Effector memory CD4-positive, alpha-beta T cell (primary cell): ENCODE measurements around the gene USP49.
A peak's percentile ranks its signal among the peaks of the same experiment; 100 is the strongest.

ENCODE experiments used
- DNase-seq, 3 donors: peaks; one replicate each; pipeline ENCODE4 v3.0.0-alpha.2; 2020
- H3K27ac ChIP-seq: 2 replicates; pipeline ENCODE4 v1.7.0; 2013; ENCODE audit warnings: mild to moderate bottlenecking, low read length, moderate library complexity; ENCODE audit not compliant: insufficient read depth, poor library complexity, severe bottlenecking
- H3K27me3 ChIP-seq: replicated peaks from 2 replicates; pipeline ENCODE4 v1.7.0; 2013; ENCODE audit warnings: mild to moderate bottlenecking, low read length; ENCODE audit not compliant: insufficient read depth, control insufficient read depth, poor library complexity, severe bottlenecking
- H3K36me3 ChIP-seq: 2 replicates; pipeline ENCODE4 v1.7.0; 2013; ENCODE audit warnings: mild to moderate bottlenecking, low read length, moderate library complexity; ENCODE audit not compliant: control insufficient read depth, insufficient read depth
- H3K4me1 ChIP-seq: 2 replicates; pipeline ENCODE4 v1.7.0; 2013; ENCODE audit warnings: low read length, mild to moderate bottlenecking; ENCODE audit not compliant: control insufficient read depth, insufficient read depth, poor library complexity, severe bottlenecking
- H3K4me3 ChIP-seq: 2 replicates; pipeline ENCODE4 v1.7.0; 2013; ENCODE audit warnings: low read length, low read depth, mild to moderate bottlenecking; ENCODE audit not compliant: insufficient read depth, poor library complexity, severe bottlenecking
- H3K9me3 ChIP-seq: 2 replicates; pipeline ENCODE4 v1.7.0; 2013; ENCODE audit warnings: mild to moderate bottlenecking, low read length, moderate library complexity; ENCODE audit not compliant: control insufficient read depth

USP49 gene

DNA sequence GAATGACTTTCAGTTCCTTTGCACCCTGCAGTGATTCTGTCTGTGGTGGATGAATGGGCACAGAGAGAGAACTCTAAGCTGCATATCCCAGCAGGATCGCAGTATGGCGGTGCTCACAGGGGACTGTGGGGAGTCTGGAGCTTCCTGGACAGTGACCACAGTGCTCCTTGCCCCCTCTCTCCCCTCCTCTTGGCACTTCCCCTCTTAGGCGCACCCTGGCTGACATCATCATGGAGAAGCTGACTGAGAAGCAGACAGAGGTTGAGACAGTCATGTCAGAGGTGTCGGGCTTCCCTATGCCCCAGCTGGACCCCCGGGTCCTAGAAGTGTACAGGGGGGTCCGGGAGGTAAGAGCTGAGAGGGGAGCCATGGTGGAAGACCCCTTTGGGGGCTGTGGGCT lies 34.7 kb upstream of the USP49 start:
- Histone ChIP-seq H3K27me3 (no peaks in the 10 kb centered on the region), H3K27ac (no peak overlapping the region), H3K9me3 (no peaks in the 10 kb centered on the region), H3K4me1 (peaks cover 3% of the 10 kb centered on the region), H3K4me3 (no peak overlapping the region), H3K36me3 (peaks cover 57% of the 10 kb centered on the region)
- no peak for DNase-seq

DNA sequence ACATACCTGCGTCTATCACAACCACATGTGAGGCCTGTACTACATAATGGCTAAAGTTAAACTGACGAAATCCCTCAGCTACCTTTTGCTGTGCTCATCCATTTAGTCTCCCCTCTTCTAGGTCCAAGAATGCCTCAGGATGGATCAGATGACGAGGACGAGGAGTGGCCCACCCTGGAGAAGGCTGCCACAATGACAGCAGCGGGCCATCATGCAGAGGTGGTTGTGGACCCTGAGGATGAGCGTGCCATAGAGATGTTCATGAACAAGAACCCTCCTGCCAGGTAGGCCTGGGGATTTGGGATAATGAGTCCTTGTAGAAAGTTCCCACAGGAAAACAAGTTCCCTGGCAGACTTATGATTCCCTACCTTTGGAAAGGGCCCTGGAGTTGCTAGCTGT lies 32.1 kb upstream of the USP49 start:
- Histone ChIP-seq H3K27ac (peak overlapping the region; percentile 13), H3K9me3 (no peaks in the 10 kb centered on the region), H3K4me1 (peaks cover 9% of the 10 kb centered on the region), H3K4me3 (no peak overlapping the region), H3K27me3 (no peaks in the 10 kb centered on the region), H3K36me3 (peaks cover 34% of the 10 kb centered on the region)
- DNase-seq, result no peak

GRCh38 chr6:41922154-41922553 lies 27.0 kb upstream of the USP49 start:
- Histone ChIP-seq H3K36me3 (peaks cover 2% of the 10 kb centered on the region), H3K4me3 (peak overlapping the region; percentile 97), H3K27ac (peak overlapping the region; percentile 97), H3K4me1 (peaks cover 20% of the 10 kb centered on the region), H3K9me3 (no peaks in the 10 kb centered on the region), H3K27me3 (no peaks in the 10 kb centered on the region)
- DNase-seq, result no peak

DNA sequence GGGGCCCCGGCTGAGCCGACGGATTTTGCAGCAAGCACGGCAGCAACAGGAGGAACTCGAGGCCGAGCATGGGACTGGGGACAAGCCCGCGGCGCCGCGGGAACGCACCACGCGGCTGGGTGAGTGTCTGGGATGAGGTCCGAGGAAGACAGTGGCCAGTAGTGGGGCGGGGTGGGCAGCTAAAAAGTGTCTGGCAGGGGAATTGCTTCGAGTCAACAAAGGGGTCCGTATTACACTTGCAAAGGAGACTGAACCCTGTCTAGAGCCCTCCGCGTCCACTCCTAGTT lies 26.5 kb upstream of the USP49 start:
- Histone ChIP-seq H3K4me3 (peak overlapping the region; percentile 97), H3K36me3 (peaks cover under 1% of the 10 kb centered on the region), H3K27me3 (no peaks in the 10 kb centered on the region), H3K27ac (peak overlapping the region; percentile 97), H3K4me1 (peaks cover 20% of the 10 kb centered on the region), H3K9me3 (no peaks in the 10 kb centered on the region)
- DNase-seq, result no peak

GRCh38 chr6:41920921-41921711 lies 25.9 kb upstream of the USP49 start, which contains the start of the genes BYSL and MED20:
Gene BYSL (plus strand): TSS chr6:41921499. CDS start chr6:41921563, 64 bp downstream.
Gene MED20 (minus strand): TSS chr6:41921139. CDS start chr6:41921018, 121 bp downstream.
- Histone ChIP-seq H3K27me3 (no peaks in the 10 kb centered on the region), H3K4me1 (peaks cover 20% of the 10 kb centered on the region), H3K4me3 (peak within 1 kb of the TSS; percentile 97), H3K27ac (peak within 1 kb of the TSS; percentile 97), H3K36me3 (peaks cover 3% of the 10 kb centered on the region), H3K9me3 (no peaks in the 10 kb centered on the region)
- DNase-seq, result peak; percentile 84 to 91 (median 90)

DNA sequence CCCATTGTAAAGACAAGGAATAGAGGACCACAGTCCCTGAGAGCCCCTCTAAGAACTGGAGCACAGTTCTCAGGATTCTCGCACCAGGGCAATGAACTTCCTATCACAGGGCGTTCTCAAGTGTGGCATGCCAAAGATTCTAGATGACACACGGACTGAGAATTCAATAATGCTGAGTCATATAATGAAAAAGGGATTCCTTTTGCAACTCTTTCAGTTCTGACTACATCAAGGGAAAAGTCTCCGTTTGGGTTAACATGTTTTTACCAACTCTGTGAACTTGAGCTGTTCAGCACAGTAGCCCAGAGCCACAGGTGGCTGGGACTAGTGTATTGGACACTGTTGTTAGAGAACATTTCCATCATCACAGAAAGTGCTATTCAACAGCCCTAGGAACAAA lies 22.4 kb upstream of the USP49 start:
- Histone ChIP-seq H3K36me3 (peaks cover 6% of the 10 kb centered on the region), H3K4me1 (peaks cover 13% of the 10 kb centered on the region), H3K27ac (no peak overlapping the region), H3K27me3 (no peaks in the 10 kb centered on the region), H3K4me3 (no peak overlapping the region), H3K9me3 (no peaks in the 10 kb centered on the region)
- no peak for DNase-seq

- Histone ChIP-seq H3K9me3 (no peaks in the 10 kb centered on the region), H3K27me3 (no peaks in the 10 kb centered on the region), H3K4me3 (no peak overlapping the region), H3K27ac (no peak overlapping the region), H3K36me3 (peaks cover 6% of the 10 kb centered on the region), H3K4me1 (peaks cover under 1% of the 10 kb centered on the region)
- DNase-seq, result no peak
Observed at GRCh38 chr6:41914869-41915530, 19.8 kb upstream of the USP49 start.

DNA sequence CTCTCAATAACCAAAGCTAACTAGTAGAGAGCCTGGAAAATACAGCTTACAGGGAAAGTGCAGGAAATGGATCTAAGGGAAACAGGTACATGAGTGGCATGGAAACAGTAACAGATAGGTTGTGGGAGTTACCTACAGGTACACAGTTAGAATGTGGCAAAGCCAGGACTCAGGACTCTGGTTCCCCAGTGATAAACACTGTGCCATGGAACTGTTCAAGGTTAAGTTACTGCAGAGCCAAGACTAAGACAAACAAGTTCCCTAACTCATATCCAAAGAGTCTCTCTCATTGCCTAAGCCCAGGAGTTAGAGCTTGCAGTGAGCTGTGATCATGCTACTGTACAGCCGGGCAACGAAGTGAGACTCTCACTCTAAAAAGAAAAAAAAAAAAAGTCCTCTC lies 19.2 kb upstream of the USP49 start:
- H3K4me3 ChIP-seq, result no peak overlapping the region
- no peaks in the 10 kb centered on the region for H3K4me1 ChIP-seq
- no peaks in the 10 kb centered on the region for H3K27me3 ChIP-seq
- no peak overlapping the region for H3K27ac ChIP-seq
- no peaks in the 10 kb centered on the region for H3K9me3 ChIP-seq
- peaks cover 6% of the 10 kb centered on the region for H3K36me3 ChIP-seq
- no peak for DNase-seq

DNA sequence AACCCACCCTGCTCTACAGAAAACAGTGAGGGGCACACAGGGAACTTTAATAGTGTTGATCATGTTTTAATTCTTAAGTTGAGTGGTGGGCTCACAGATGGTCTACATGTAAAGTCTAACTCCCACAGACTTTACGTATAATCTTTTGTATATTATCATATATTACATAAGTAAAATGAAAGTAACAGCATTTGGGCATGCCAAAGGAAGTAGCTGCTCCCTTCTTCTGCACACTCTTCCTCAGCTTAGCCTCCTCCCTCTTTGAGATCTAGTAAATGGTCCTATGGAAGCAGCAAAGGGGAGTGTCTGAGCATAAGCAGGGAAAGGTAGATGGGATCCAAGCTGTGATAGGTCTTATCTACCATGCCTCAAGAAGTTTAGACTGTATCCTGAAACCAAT lies 14.6 kb upstream of the USP49 start:
- Histone ChIP-seq H3K9me3 (no peaks in the 10 kb centered on the region), H3K4me3 (no peak overlapping the region), H3K36me3 (peaks cover 34% of the 10 kb centered on the region), H3K27me3 (no peaks in the 10 kb centered on the region), H3K4me1 (no peaks in the 10 kb centered on the region), H3K27ac (no peak overlapping the region)
- DNase-seq, result no peak

GRCh38 chr6:41901882-41902519 lies 6.8 kb upstream of the USP49 start:
- peak; percentile 32 to 51 (median 34) for DNase-seq
- no peaks in the 10 kb centered on the region for H3K4me1 ChIP-seq
- no peaks in the 10 kb centered on the region for H3K27me3 ChIP-seq
- H3K4me3 ChIP-seq, result no peak overlapping the region
- peaks cover 11% of the 10 kb centered on the region for H3K36me3 ChIP-seq
- H3K27ac ChIP-seq, result no peak overlapping the region
- H3K9me3 ChIP-seq, result no peaks in the 10 kb centered on the region
